Heart right ventricle (tissue), 16 donors: Measurements from ENCODE around the gene MAN1A2. TPM values are rescaled to one million over a fixed set of nuclear protein-coding genes. Genes with fewer than 3 reads are reported as not detected.
A peak's percentile ranks its signal among the peaks of the same experiment; 100 is the strongest.

Experiments
- ATAC-seq, 8 donors: fragments of 200-7000 bp; cut with Tn5 transposase; one replicate each; pipeline ENCODE4 v1.9.1; 2020; ENCODE audit warnings: mild to moderate bottlenecking in 8 of 8, moderate library complexity in 8 of 8, moderate number of reproducible peaks in 1 of 8
- DNase-seq, 2 donors: peaks; one replicate each; pipeline ENCODE4 v3.0.0-alpha.2; 2020
- H3K27ac ChIP-seq, 10 donors: fragments of 200-600 bp; sonication (generic) in 2 of 10; one replicate each; pipeline versions ENCODE4 v1.5.0 to v1.8.0; 2020 to 2022; ENCODE audit warnings: mild to moderate bottlenecking in 3 of 10
- H3K27me3 ChIP-seq, 7 donors: fragments of 200-600 bp; one replicate each; pipeline ENCODE4 v1.8.0; 2021 to 2022; ENCODE audit warnings: mild to moderate bottlenecking in 2 of 7
- H3K36me3 ChIP-seq, 9 donors: fragments of 200-600 bp; sonication (generic) in 1 of 9; one replicate each; pipeline versions ENCODE4 v1.5.0 to v1.8.0; 2020 to 2022; ENCODE audit warnings: mild to moderate bottlenecking in 2 of 9
- H3K4me1 ChIP-seq, 9 donors: fragments of 200-600 bp; sonication (generic) in 1 of 9; one replicate each; pipeline versions ENCODE4 v1.5.0 to v1.8.0; 2020 to 2022; ENCODE audit warnings: mild to moderate bottlenecking in 4 of 9
- H3K4me3 ChIP-seq, 10 donors: fragments of 200-600 bp; sonication (generic) in 2 of 10; one replicate each; pipeline versions ENCODE4 v1.5.0 to v1.8.0; 2020 to 2022; ENCODE audit warnings: mild to moderate bottlenecking in 7 of 10, moderate library complexity in 2 of 10
- H3K9me3 ChIP-seq, 11 donors: fragments of 200-600 bp in 10 of 11; sonication (generic) in 2 of 11; one replicate each; pipeline versions ENCODE4 v1.5.0 to v1.8.0; 2013 to 2022; ENCODE audit warnings: mild to moderate bottlenecking in 2 of 11, control low read depth in 1 of 11, moderate library complexity in 1 of 11
- CTCF ChIP-seq, 9 donors: fragments of 200-600 bp; sonication (generic) in 2 of 9; IDR thresholded peaks; one replicate each; pipeline versions ENCODE4 v1.5.0 to v1.8.0; 2021 to 2022; ENCODE audit warnings: antibody characterized with exemption in 9 of 9, mild to moderate bottlenecking in 5 of 9, moderate library complexity in 1 of 9
- WGBS, 2 donors: extraction: QIAGEN DNeasy Blood & Tissue Kit; methylation state at CpG; one replicate each; pipeline ENCODE4 v1.1.7; 2013; ENCODE audit warnings: inconsistent platforms in 1 of 2; 5-methylcytosine and 5-hydroxymethylcytosine counted together
- intact Hi-C, 10 donors: fragments of 100-400 bp; cut with DNase I; formaldehyde crosslinking; loops; one replicate each; pipeline versions ENCODE4 v1.11.1 to v1.14.2; 2022
- polyA plus RNA-seq, 2 donors: library from polyadenylated mRNA; stranded (reverse); fragments of 200-250 nt; gene quantifications; one replicate each; pipeline ENCODE4 v1.2.3, GENCODE V29; 2013
- total RNA-seq, 10 donors: library from RNA; stranded (reverse); fragmentation: NEBNext Ultra II Directional in 3 of 10; extraction: Animal tissue kit (Norgen Biotek cat#: 25700) in 3 of 10; gene quantifications; one replicate each; pipeline versions ENCODE4 v1.2.1 to v1.2.4, GENCODE V29; 2021 to 2023
- donor health status: Arrhythmogenic right ventricular cardiomyopathy.
- donor health status: ischemic (EF 13 %, LVEDD 7.1; RV severe dilation, severe dysfunction).
- donor health status: healthy with polysubstance abuse.
- donor health status: DM: no; HTN: yes; CAD: no.
- donor health status: DM: no; HTN: no; CAD: no.
- donor health status: ischemic (EF 25% LVEDD 6.9; RV normal size, moderate dysfunction).
- donor health status: ischemic (EF 25% LVEDD 5.7; RV mildly dilated, moderate dysfunction).
- donor health status: healthy.
- donor health status: DM: yes; HTN: yes; CAD: no.
- donor health status: Ischemic cardiomyopathy.
- donor health status: ischemic (EF 35%, LVEDD 5.7; RV mildly dilated, moderate dysfunction).
- donor health status: nonischemic (EF 11% LVEDD 7.7; RV severe dilation, severe dysfunction).
- donor health status: DM: yes; HTN: yes; CAD: no.
- donor health status: PGD.
- donor health status: ischemic (EF 29% LVEDD 5.4; RV normal size, mild dysfunction).
- donor health status: nonischemic (EF 23%, LVEDD 6.1; RV moderate dilation, normal function).

The MAN1A2 gene
- total and polyA plus RNA-seq, 12 donors = 5.1 to 37.3 (median 26.0) TPM

- TF ChIP-seq CTCF (IDR thresholded peaks at IDR 0.05) = no peak
- DNase-seq (no peak), ATAC-seq (peak in 1 of 8 donors; percentile 15)
- H3K27me3 ChIP-seq = no peaks in the 10 kb centered on the region
- intact Hi-C loops = no loop called here
- no peak overlapping the region for H3K4me3 ChIP-seq
- no peaks in the 10 kb centered on the region for H3K9me3 ChIP-seq
- H3K4me1 ChIP-seq = peaks cover 0 to 23% (median 4%) of the 10 kb centered on the region in 9 donors
- H3K36me3 ChIP-seq = no peaks in the 10 kb centered on the region
- H3K27ac ChIP-seq = peak overlapping the region in 3 of 10 donors; percentile 2 to 21 (median 19)
- 87 to 91% methylated on average over 4 of the region's 4 CpGs for WGBS, 2 donors
Measured at GRCh38 chr1:117335376-117336086, 31.7 kb upstream of the MAN1A2 start.

DNA sequence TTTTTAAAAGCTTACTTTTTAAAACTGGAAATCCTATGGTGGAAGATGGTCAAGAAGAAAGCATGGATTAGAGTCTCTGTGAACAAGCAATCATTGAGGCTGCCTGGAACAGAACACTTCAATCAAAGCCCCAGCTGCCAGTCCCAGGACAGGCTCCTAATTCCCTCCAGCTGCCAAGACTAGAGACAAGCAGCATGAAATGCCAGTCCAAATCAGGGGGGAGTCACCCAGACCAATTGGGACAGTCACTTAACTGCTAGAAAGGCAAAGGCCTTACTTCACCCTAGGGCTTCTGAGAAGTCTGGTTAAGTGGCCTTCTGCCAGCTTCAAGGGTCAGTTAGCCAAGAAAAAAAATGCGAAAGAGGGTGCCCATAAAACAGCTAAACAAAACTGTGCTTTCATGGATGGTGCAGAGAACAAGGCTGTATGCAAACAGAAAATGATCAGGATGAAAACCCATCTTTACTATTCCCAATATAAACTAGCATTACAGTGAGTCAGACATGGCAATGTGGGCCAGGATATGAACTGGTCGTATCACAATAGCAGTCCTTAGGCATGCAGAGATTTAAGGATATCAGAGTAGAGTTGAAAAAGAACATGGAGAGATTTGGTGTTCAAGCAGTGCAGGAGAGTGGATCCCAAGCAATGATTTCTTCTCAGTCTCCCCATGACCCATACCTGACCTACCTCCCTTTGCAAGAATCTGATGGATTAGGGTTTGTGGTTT lies 31.0 kb upstream of the MAN1A2 start:
- no peaks in the 10 kb centered on the region for H3K27me3 ChIP-seq
- peaks cover 0 to 23% (median 4%) of the 10 kb centered on the region in 9 donors for H3K4me1 ChIP-seq
- ATAC-seq = peak; percentile 26 to 86 (median 74)
- intact Hi-C loops = no loop called here
- WGBS, 2 donors = 22 to 25% methylated on average over 2 of the region's 2 CpGs
- H3K4me3 ChIP-seq = no peak overlapping the region
- peak overlapping the region in 3 of 10 donors; percentile 2 to 21 (median 19) for H3K27ac ChIP-seq
- TF ChIP-seq CTCF (IDR thresholded peaks at IDR 0.05) = no peak
- no peaks in the 10 kb centered on the region for H3K9me3 ChIP-seq
- no peaks in the 10 kb centered on the region for H3K36me3 ChIP-seq
- peak in 1 of 2 donors; percentile 17 for DNase-seq

- H3K27me3 ChIP-seq = no peaks in the 10 kb centered on the region
- no peak for DNase-seq
- no peak overlapping the region for H3K4me3 ChIP-seq
- TF ChIP-seq CTCF (IDR thresholded peaks at IDR 0.05) = peak in 3 of 9 donors; percentile 9 to 18 (median 15)
- intact Hi-C loops = no loop called here
- WGBS, 2 donors = 64 to 68% methylated on average over 6 of the region's 6 CpGs
- H3K9me3 ChIP-seq = no peaks in the 10 kb centered on the region
- ATAC-seq = peak in 6 of 8 donors; percentile 58 to 87 (median 73)
- peak overlapping the region in 3 of 10 donors; percentile 34 to 48 (median 40) for H3K27ac ChIP-seq
- peaks cover 0 to 32% (median 4%) of the 10 kb centered on the region in 9 donors for H3K4me1 ChIP-seq
- no peaks in the 10 kb centered on the region for H3K36me3 ChIP-seq
Measured at GRCh38 chr1:117339866-117340700, 27.2 kb upstream of the MAN1A2 start.

DNA sequence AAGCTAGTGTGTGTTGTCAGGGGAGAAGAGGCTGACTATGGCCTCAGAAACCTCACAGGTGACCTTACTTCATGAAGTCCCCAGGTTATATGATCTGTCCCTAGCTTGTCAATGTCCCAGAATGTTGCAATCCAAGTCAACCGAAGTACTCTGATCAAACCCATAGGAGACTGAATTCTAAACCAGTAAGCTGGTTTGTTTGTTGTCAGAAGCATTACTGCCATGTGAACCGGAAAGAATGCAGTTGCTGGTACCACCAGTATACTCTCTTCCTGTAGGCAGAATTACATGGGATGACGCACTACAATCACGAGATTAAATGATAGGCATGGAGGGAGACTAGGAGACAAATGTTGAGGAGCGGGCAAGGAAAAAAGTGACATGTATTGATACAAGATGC lies 26.1 kb upstream of the MAN1A2 start:
- TF ChIP-seq CTCF (IDR thresholded peaks at IDR 0.05) = no peak
- no peak for DNase-seq
- peaks cover 0 to 21% (median 0%) of the 10 kb centered on the region in 9 donors for H3K4me1 ChIP-seq
- WGBS, 2 donors = 87 to 89% methylated on average over 5 of the region's 5 CpGs
- no peaks in the 10 kb centered on the region for H3K9me3 ChIP-seq
- H3K27me3 ChIP-seq = no peaks in the 10 kb centered on the region
- no peaks in the 10 kb centered on the region for H3K36me3 ChIP-seq
- intact Hi-C loops = no loop called here
- H3K27ac ChIP-seq = no peak overlapping the region
- no peak overlapping the region for H3K4me3 ChIP-seq
- no peak for ATAC-seq
